B cell (primary cell): ENCODE measurements around the gene SLC24A3. TPM values are rescaled to one million over a fixed set of nuclear protein-coding genes. Genes with fewer than 3 reads are reported as not detected.

ENCODE experiments used
- ATAC-seq: fragments of 200-7000 bp; cut with Tn5 transposase; one replicate; pipeline ENCODE4 v1.10.0; 2021; ENCODE audit warnings: low read depth, mild to moderate bottlenecking, moderate number of reproducible peaks, moderate library complexity
- CTCF ChIA-PET: fragments of 350-600 bp; sonication (Branson Sonifier 250); formaldehyde crosslinking; loops from one replicate; lab custom pipeline; 2021; ENCODE audit warnings: antibody characterized with exemption, inconsistent platforms; lab: Charles Lee
- POLR2A ChIA-PET: fragments of 350-600 bp; sonication (Branson Sonifier 250); formaldehyde crosslinking; loops from one replicate; lab custom pipeline; 2021; ENCODE audit warnings: antibody characterized with exemption; lab: Charles Lee
- DNase-seq: peaks from one replicate; pipeline ENCODE4 v3.0.0; 2013
- H2AFZ ChIP-seq: 2 replicates; pipeline ENCODE4 v1.6.1; 2012; ENCODE audit warnings: mild to moderate bottlenecking, low read depth, low read length; ENCODE audit not compliant: insufficient read depth, poor library complexity, severe bottlenecking
- H3K27ac ChIP-seq, 2 donors: 1 replicate in 1 of 2; 2 replicates in 1 of 2; pipeline ENCODE4 v1.5.1; 2012 to 2013; ENCODE audit warnings: low read length in 2 of 2, mild to moderate bottlenecking in 2 of 2, moderate library complexity in 1 of 2
- H3K27me3 ChIP-seq, 4 experiments: fragments of 200-600 bp in 1 of 4; sonication (generic) in 1 of 4; replicated peaks in 1 of 4; 1 replicate in 2 of 4; 2 replicates in 2 of 4; pipeline versions ENCODE4 v1.6.1 to v1.7.0; 2013 to 2016; ENCODE audit warnings: low read length in 3 of 4, mild to moderate bottlenecking in 2 of 4, mixed read lengths in 1 of 4, moderate library complexity in 1 of 4; ENCODE audit not compliant: insufficient read depth in 4 of 4, control insufficient read depth in 3 of 4; ENCODE audit errors: control extremely low read depth in 1 of 4
- H3K36me3 ChIP-seq, 2 experiments: replicated peaks in 1 of 2; 1 replicate in 1 of 2; 2 replicates in 1 of 2; pipeline versions ENCODE4 v1.6.1 to v1.7.1; 2013; ENCODE audit warnings: low read length in 1 of 2; ENCODE audit not compliant: insufficient read depth in 2 of 2, control insufficient read depth in 1 of 2; ENCODE audit errors: control extremely low read depth in 1 of 2, extremely low read depth in 1 of 2
- H3K4me1 ChIP-seq, 2 donors: fragments of 200-600 bp in 1 of 2; sonication (generic) in 1 of 2; 1 replicate in 1 of 2; 2 replicates in 1 of 2; pipeline versions ENCODE4 v1.5.1 to v1.6.1; 2013 to 2017; ENCODE audit warnings: low read length in 2 of 2; ENCODE audit not compliant: control insufficient read depth in 2 of 2, insufficient read depth in 2 of 2
- H3K4me2 ChIP-seq: replicated peaks from 2 replicates; pipeline ENCODE3; 2012; ENCODE audit warnings: mild to moderate bottlenecking, low read depth, low read length; ENCODE audit not compliant: poor library complexity, severe bottlenecking
- H3K4me3 ChIP-seq, 5 experiments: fragments of 200-600 bp in 1 of 5; sonication (generic) in 1 of 5; 1 replicate in 3 of 5; 2 replicates in 2 of 5; pipeline versions ENCODE4 v1.5.1 to v1.7.0; 2011 to 2016; ENCODE audit warnings: low read length in 4 of 5, mild to moderate bottlenecking in 4 of 5, low read depth in 2 of 5, control low read depth in 1 of 5, moderate library complexity in 1 of 5; ENCODE audit not compliant: insufficient read depth in 1 of 5; ENCODE audit errors: control extremely low read depth in 1 of 5, extremely low read depth in 1 of 5
- H3K79me2 ChIP-seq: fragments of 200-600 bp; sonication (generic); one replicate; pipeline ENCODE4 v1.6.0; 2016; ENCODE audit warnings: low read length; ENCODE audit not compliant: control insufficient read depth, insufficient read depth
- H3K9ac ChIP-seq: fragments of 200-600 bp; sonication (generic); 2 replicates; pipeline ENCODE4 v1.6.1; 2017; ENCODE audit warnings: mild to moderate bottlenecking, low read length, moderate library complexity
- H3K9me3 ChIP-seq, 3 donors: one replicate each; pipeline versions ENCODE4 v1.6.1 to v1.7.1; 2013; ENCODE audit warnings: low read length in 2 of 3; ENCODE audit not compliant: control insufficient read depth in 2 of 3, insufficient read depth in 1 of 3; ENCODE audit errors: control extremely low read depth in 1 of 3
- H4K20me1 ChIP-seq: 2 replicates; pipeline ENCODE4 v1.6.0; 2012; ENCODE audit warnings: mild to moderate bottlenecking, low read length; ENCODE audit not compliant: insufficient read depth, control insufficient read depth, poor library complexity, severe bottlenecking
- H3K27ac Mint-ChIP-seq: one replicate; pipeline ENCODE4 v1.8.0; 2021; ENCODE audit warnings: mixed read lengths
- H3K27me3 Mint-ChIP-seq: one replicate; pipeline ENCODE4 v1.8.0; 2021; ENCODE audit warnings: mixed read lengths
- H3K4me1 Mint-ChIP-seq: one replicate; pipeline ENCODE4 v1.8.0; 2021; ENCODE audit warnings: mixed read lengths
- H3K4me3 Mint-ChIP-seq: one replicate; pipeline ENCODE4 v1.8.0; 2021; ENCODE audit warnings: mixed read lengths
- H3K9me3 Mint-ChIP-seq: one replicate; pipeline ENCODE4 v1.8.0; 2022; ENCODE audit warnings: mixed read lengths; ENCODE audit not compliant: insufficient read depth
- EZH2 ChIP-seq: IDR thresholded peaks from 2 replicates; pipeline ENCODE4 v1.6.1; 2012; ENCODE audit warnings: borderline replicate concordance, low read depth, mild to moderate bottlenecking, moderate library complexity, low read length; ENCODE audit not compliant: insufficient read depth, poor library complexity, severe bottlenecking
- WGBS: methylation state at CpG from one replicate; pipeline ENCODE4 v1.1.5; 2013; ENCODE audit warnings: missing lambda C conversion rate; ENCODE audit not compliant: insufficient coverage; 5-methylcytosine and 5-hydroxymethylcytosine counted together
- intact Hi-C: fragments of 100-400 bp; cut with micrococcal nuclease; formaldehyde crosslinking; loops from one replicate; pipeline ENCODE4 v1.10.0; 2022
- polyA plus RNA-seq: library from polyadenylated mRNA; depleted of rRNA; stranded (reverse); fragments of >200 nt; gene quantifications from 2 replicates; pipeline ENCODE4 v1.2.3, GENCODE V29; 2012
- total RNA-seq, 2 donors: library from RNA; stranded (reverse); fragments of 120-200 nt in 1 of 2; gene quantifications; 1 replicate in 1 of 2; 2 replicates in 1 of 2; pipeline versions ENCODE4 v1.2.3 to v1.2.4, GENCODE V29; 2013 to 2022
- TF ChIP-seq, protein P1 (sequence below): fragments of 200-600 bp; IDR thresholded peaks from one replicate; pipeline ENCODE4 v1.8.0; 2022; ENCODE audit warnings: antibody characterized with exemption, mild to moderate bottlenecking

SLC24A3 gene
- total and polyA plus RNA-seq, 2 donors (not counting 1 experiment from before 2014, with no cell fraction given), result not detected

DNA sequence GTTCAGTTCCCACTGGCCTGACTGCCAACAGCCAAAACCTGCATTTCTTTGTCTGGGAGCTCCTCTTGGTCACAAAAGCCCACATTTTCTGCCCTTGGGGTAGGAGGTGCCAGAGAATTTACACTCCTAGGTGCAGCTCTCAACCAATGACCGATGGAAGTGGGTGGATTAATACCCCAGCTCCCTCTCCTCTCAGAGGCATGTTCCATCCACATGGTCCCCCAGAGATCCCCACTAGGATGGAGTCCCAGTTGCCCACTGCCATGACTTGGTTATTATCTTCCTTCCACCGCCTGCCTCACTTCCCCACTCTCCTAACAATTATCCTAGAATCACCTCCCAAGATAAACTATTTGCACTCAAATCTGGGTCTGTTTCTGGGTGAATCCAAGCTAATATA is 434.5 kb downstream of the SLC24A3 start:
- no peak overlapping the region for H3K4me3 ChIP-seq
- no peak overlapping the region for H3K4me2 ChIP-seq
- no CpG with 5 or more reads among the region's 2 CpGs for WGBS
- H3K27ac ChIP-seq, result no peak overlapping the region
- no peaks in the 10 kb centered on the region for H3K36me3 ChIP-seq
- peaks cover 0 to 3% (median 0%) of the 10 kb centered on the region in 3 donors for H3K9me3 ChIP-seq
- Mint-ChIP-seq H3K27ac (no peak overlapping the region), H3K4me3 (no peak overlapping the region), H3K4me1 (peaks cover 3% of the 10 kb centered on the region), H3K27me3 (peaks cover 21% of the 10 kb centered on the region), H3K9me3 (peaks cover 3% of the 10 kb centered on the region)
- DNase-seq (no peak), ATAC-seq (no peak)
- no peaks in the 10 kb centered on the region for H3K4me1 ChIP-seq
- intact Hi-C loops, result no loop called here
- H4K20me1 ChIP-seq, result no peaks in the 10 kb centered on the region
- ChIA-PET POLR2A (no interaction called here), CTCF (interaction anchor here (1.2 to 1.8 kb wide), 2 partner anchors 16 to 17 kb away, joined by 4 read pairs; no protein-coding TSS in a partner anchor)
- no peak overlapping the region for H3K9ac ChIP-seq
- no peak overlapping the region for H2AFZ ChIP-seq
- no peaks in the 10 kb centered on the region for H3K79me2 ChIP-seq
- no peak for TF ChIP-seq EZH2
- TF ChIP-seq, protein P1, sequence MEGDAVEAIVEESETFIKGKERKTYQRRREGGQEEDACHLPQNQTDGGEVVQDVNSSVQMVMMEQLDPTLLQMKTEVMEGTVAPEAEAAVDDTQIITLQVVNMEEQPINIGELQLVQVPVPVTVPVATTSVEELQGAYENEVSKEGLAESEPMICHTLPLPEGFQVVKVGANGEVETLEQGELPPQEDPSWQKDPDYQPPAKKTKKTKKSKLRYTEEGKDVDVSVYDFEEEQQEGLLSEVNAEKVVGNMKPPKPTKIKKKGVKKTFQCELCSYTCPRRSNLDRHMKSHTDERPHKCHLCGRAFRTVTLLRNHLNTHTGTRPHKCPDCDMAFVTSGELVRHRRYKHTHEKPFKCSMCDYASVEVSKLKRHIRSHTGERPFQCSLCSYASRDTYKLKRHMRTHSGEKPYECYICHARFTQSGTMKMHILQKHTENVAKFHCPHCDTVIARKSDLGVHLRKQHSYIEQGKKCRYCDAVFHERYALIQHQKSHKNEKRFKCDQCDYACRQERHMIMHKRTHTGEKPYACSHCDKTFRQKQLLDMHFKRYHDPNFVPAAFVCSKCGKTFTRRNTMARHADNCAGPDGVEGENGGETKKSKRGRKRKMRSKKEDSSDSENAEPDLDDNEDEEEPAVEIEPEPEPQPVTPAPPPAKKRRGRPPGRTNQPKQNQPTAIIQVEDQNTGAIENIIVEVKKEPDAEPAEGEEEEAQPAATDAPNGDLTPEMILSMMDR, result no peak
- peaks cover 0 to 3% (median 0%) of the 10 kb centered on the region in 4 experiments for H3K27me3 ChIP-seq

- peaks cover 0 to 3% (median 0%) of the 10 kb centered on the region in 3 donors for H3K9me3 ChIP-seq
- H3K27ac ChIP-seq, result no peak overlapping the region
- Mint-ChIP-seq H3K9me3 (peaks cover 3% of the 10 kb centered on the region), H3K27ac (no peak overlapping the region), H3K4me1 (peaks cover 13% of the 10 kb centered on the region), H3K27me3 (peaks cover 17% of the 10 kb centered on the region), H3K4me3 (no peak overlapping the region)
- H2AFZ ChIP-seq, result no peak overlapping the region
- WGBS, result no CpG with 5 or more reads among the region's 2 CpGs
- H3K27me3 ChIP-seq, result no peaks in the 10 kb centered on the region
- no peak for ATAC-seq
- H3K36me3 ChIP-seq, result no peaks in the 10 kb centered on the region
- H3K9ac ChIP-seq, result no peak overlapping the region
- H3K4me3 ChIP-seq, result no peak overlapping the region
- no peak for DNase-seq
- no peaks in the 10 kb centered on the region for H4K20me1 ChIP-seq
- no peaks in the 10 kb centered on the region for H3K79me2 ChIP-seq
- no peak overlapping the region for H3K4me2 ChIP-seq
- CTCF ChIA-PET, result interaction anchor here (1.5 to 1.8 kb wide), 4 partner anchors 11 to 19 kb away, joined by 4 to 6 read pairs (median 4); no protein-coding TSS in a partner anchor
- intact Hi-C loops, result no loop called here
- POLR2A ChIA-PET, result no interaction called here
- no peak for TF ChIP-seq EZH2
- TF ChIP-seq, protein P1, result no peak
- H3K4me1 ChIP-seq, result peaks cover 8 to 9% of the 10 kb centered on the region in 2 donors
These were observed 435.6 kb downstream of the SLC24A3 start for GRCh38 chr20:19648024-19648423.
